HCT116 (cell line): ENCODE measurements around the gene FAM181A. TPM values are rescaled to one million over a fixed set of nuclear protein-coding genes. Genes with fewer than 3 reads are reported as not detected.

Source experiments
- ATAC-seq: fragments of 200-7000 bp; cut with Tn5 transposase; 2 replicates; pipeline ENCODE4 v1.9.1; 2020; ENCODE audit warnings: mild to moderate bottlenecking, moderate library complexity
- BruUV-seq: library from RNA; stranded (reverse); fragments of 400-500 nt; replicated peaks from 2 replicates; lab custom pipeline; 2021; lab: Mats Ljungman, UMichigan
- CTCF ChIA-PET: fragments of 300-600 bp; sonication (Branson Sonifier 250); formaldehyde crosslinking; loops from one replicate; lab custom pipeline; 2021; ENCODE audit warnings: antibody characterized with exemption; lab: Charles Lee
- POLR2A ChIA-PET: fragments of 300-600, 350-600 bp; sonication (Branson Sonifier 250); formaldehyde crosslinking; loops from one replicate; lab custom pipeline; 2021; ENCODE audit warnings: antibody characterized with exemption; lab: Charles Lee
- RAD21 ChIA-PET, 2 experiments: fragments of 300-600 bp; sonication (Branson Sonifier 250); formaldehyde crosslinking; loops; one replicate each; lab custom pipeline; 2023; ENCODE audit warnings: low total read pairs in 2 of 2; ENCODE audit not compliant: uncharacterized antibody in 2 of 2, unreplicated experiment in 2 of 2, low non-redundant PET in 1 of 2; lab: Charles Lee
- DNase-seq: peaks from one replicate; pipeline ENCODE4 v3.0.0-alpha.2; 2010; ENCODE audit warnings: low read depth, low spot score
- H2AFZ ChIP-seq: fragments of 200-600 bp; shearing (Covaris generic), sonication (generic); 2 replicates; pipeline ENCODE4 v1.6.1; 2017; ENCODE audit warnings: low read depth, mixed run types, mixed read lengths, antibody characterized with exemption, low read length; ENCODE audit not compliant: poor library complexity, severe bottlenecking
- H3K27ac ChIP-seq: 2 replicates; pipeline ENCODE4 v1.5.1; 2012; ENCODE audit warnings: low read depth, low read length
- H3K27me3 ChIP-seq: fragments of 200-600 bp; sonication (generic); 2 replicates; pipeline ENCODE4 v1.6.1; 2016; ENCODE audit warnings: mixed run types, low read length, mixed read lengths; ENCODE audit not compliant: insufficient read depth
- H3K36me3 ChIP-seq, 2 experiments: fragments of 200-500 bp in 1 of 2; fragments of 200-600 bp in 1 of 2; sonication (Bioruptor generic) in 1 of 2; sonication (generic) in 1 of 2; 2 replicates each; pipeline versions ENCODE4 v1.5.1 to v1.6.1; 2014 to 2016; ENCODE audit warnings: low read length in 2 of 2, inconsistent platforms in 1 of 2, mixed read lengths in 1 of 2, mixed run types in 1 of 2; ENCODE audit not compliant: insufficient read depth in 2 of 2, control insufficient read depth in 1 of 2
- H3K4me1 ChIP-seq, 2 experiments: fragments of 200-600 bp in 1 of 2; sonication (generic) in 1 of 2; 2 replicates each; pipeline versions ENCODE4 v1.5.1 to v1.6.1; 2012 to 2017; ENCODE audit warnings: low read length in 2 of 2, inconsistent platforms in 1 of 2, mild to moderate bottlenecking in 1 of 2, mixed read lengths in 1 of 2, mixed run types in 1 of 2, moderate library complexity in 1 of 2; ENCODE audit not compliant: insufficient read depth in 2 of 2, control insufficient read depth in 1 of 2
- H3K4me2 ChIP-seq: fragments of 200-600 bp; sonication (generic); 2 replicates; pipeline ENCODE4 v1.6.1; 2017; ENCODE audit warnings: mixed run types, low read length, mixed read lengths
- H3K4me3 ChIP-seq, 2 experiments: fragments of 200-600 bp in 1 of 2; sonication (generic) in 1 of 2; replicated peaks in 1 of 2; 2 replicates each; pipeline ENCODE4 v1.5.1; 2011 to 2016; ENCODE audit warnings: low read length in 2 of 2, control low read depth in 1 of 2, low read depth in 1 of 2, mild to moderate bottlenecking in 1 of 2, mixed read lengths in 1 of 2, mixed run types in 1 of 2
- H3K79me2 ChIP-seq: fragments of 200-600 bp; sonication (generic); 2 replicates; pipeline ENCODE4 v1.6.1; 2017; ENCODE audit warnings: mild to moderate bottlenecking, mixed run types, low read length, moderate library complexity, mixed read lengths; ENCODE audit not compliant: insufficient read depth
- H3K9ac ChIP-seq: fragments of 200-600 bp; sonication (generic); 2 replicates; pipeline ENCODE4 v1.6.1; 2016; ENCODE audit warnings: low read length, mixed read lengths
- H3K9me2 ChIP-seq: fragments of 200-600 bp; sonication (generic), shearing (Covaris generic); 2 replicates; pipeline ENCODE4 v1.6.1; 2017; ENCODE audit warnings: mixed run types, mild to moderate bottlenecking, moderate library complexity; ENCODE audit not compliant: insufficient read depth
- H3K9me3 ChIP-seq, 2 experiments: fragments of 200-500 bp in 1 of 2; fragments of 200-600 bp in 1 of 2; sonication (Bioruptor generic) in 1 of 2; sonication (generic) in 1 of 2; 2 replicates each; pipeline ENCODE4 v1.6.1; 2014 to 2017; ENCODE audit warnings: low read length in 2 of 2, mixed read lengths in 2 of 2, inconsistent platforms in 1 of 2, low read depth in 1 of 2, mild to moderate bottlenecking in 1 of 2, mixed run types in 1 of 2, moderate library complexity in 1 of 2; ENCODE audit not compliant: control insufficient read depth in 1 of 2, insufficient read depth in 1 of 2
- H4K20me1 ChIP-seq: fragments of 200-600 bp; sonication (generic), shearing (Covaris generic); 2 replicates; pipeline ENCODE4 v1.6.1; 2017; ENCODE audit warnings: mixed run types, mild to moderate bottlenecking, moderate library complexity; ENCODE audit not compliant: insufficient read depth
- ELF1 ChIP-seq: IDR thresholded peaks from 2 replicates; pipeline ENCODE4 v1.6.1; 2012; ENCODE audit warnings: low read depth, borderline replicate concordance
- EZH2 ChIP-seq: fragments of 200-600 bp; sonication (generic); IDR thresholded peaks from 2 replicates; pipeline ENCODE4 v1.6.1; 2017; ENCODE audit warnings: antibody characterized with exemption, mixed run types
- EZH2phosphoT487 ChIP-seq: fragments of 200-600 bp; IDR thresholded peaks from 2 replicates; pipeline ENCODE4 v1.6.1; 2018; ENCODE audit warnings: antibody characterized with exemption, borderline replicate concordance
- FOSL1 ChIP-seq: IDR thresholded peaks from 2 replicates; pipeline ENCODE4 v1.6.1; 2012; ENCODE audit warnings: low read depth
- SIN3A ChIP-seq: IDR thresholded peaks from 2 replicates; pipeline ENCODE4 v1.6.1; 2012; ENCODE audit warnings: low read depth
- SP1 ChIP-seq: IDR thresholded peaks from 2 replicates; pipeline ENCODE4 v1.6.1; 2012; ENCODE audit warnings: low read depth
- YY1 ChIP-seq: IDR thresholded peaks from 2 replicates; pipeline ENCODE4 v1.6.1; 2011; ENCODE audit warnings: low read length, low read depth, moderate library complexity, mild to moderate bottlenecking; ENCODE audit not compliant: insufficient replicate concordance; ENCODE audit errors: extremely low read depth
- ZFX ChIP-seq: fragments of 450-650 bp; IDR thresholded peaks from 2 replicates; pipeline ENCODE4 v1.6.1; 2017
- ZNF274 ChIP-seq: fragments of 200-500 bp; sonication (Bioruptor generic); IDR thresholded peaks from 2 replicates; pipeline ENCODE4 v1.6.1; 2014; ENCODE audit warnings: mild to moderate bottlenecking, low read depth, low read length, inconsistent platforms
- intact Hi-C: fragments of 100-400 bp; cut with micrococcal nuclease; formaldehyde crosslinking; loops from 2 replicates; pipeline ENCODE4 v1.10.0; 2022
- total RNA-seq: library from RNA; stranded (reverse); gene quantifications from one replicate; pipeline ENCODE4 v1.2.1, GENCODE V29; 2021; ENCODE audit not compliant: unreplicated experiment
- TF ChIP-seq, protein P1 (sequence below): IDR thresholded peaks from 2 replicates; pipeline ENCODE4 v1.6.1; 2011; ENCODE audit warnings: mild to moderate bottlenecking, low read length, moderate library complexity; ENCODE audit not compliant: insufficient replicate concordance; ENCODE audit errors: extremely low read depth
- TF ChIP-seq, protein P2 (sequence below): IDR thresholded peaks from 2 replicates; pipeline ENCODE4 v1.6.1; 2012

Gene FAM181A
- total RNA-seq, 1 experiment from 2014 or later: not detected

DNA sequence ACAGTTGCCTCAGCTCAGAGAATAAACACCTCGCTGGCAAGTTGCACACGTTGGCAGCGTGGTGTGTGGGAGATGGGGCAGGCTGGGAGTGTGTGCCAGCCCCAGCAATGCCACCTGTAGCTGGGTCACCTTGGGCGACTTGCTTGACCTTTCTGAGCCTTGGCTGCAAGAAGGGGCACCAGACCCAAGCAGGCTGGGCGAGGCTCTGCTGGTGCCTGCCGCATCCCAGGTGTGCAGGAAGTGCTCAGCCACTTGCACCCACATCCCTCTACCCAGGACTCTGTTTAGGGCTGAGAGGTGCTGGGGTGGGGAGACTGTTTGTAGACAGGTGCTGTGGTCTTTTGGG is 629 bp downstream of the FAM181A start:
- Histone ChIP-seq H3K4me3 (no peak overlapping the region), H3K27ac (no peak overlapping the region), H3K9me3 (no peaks in the 10 kb centered on the region), H3K36me3 (no peaks in the 10 kb centered on the region), H3K9ac (no peak overlapping the region), H3K9me2 (no peaks in the 10 kb centered on the region), H3K4me1 (no peaks in the 10 kb centered on the region), H3K79me2 (no peaks in the 10 kb centered on the region), H3K4me2 (no peak overlapping the region), H3K27me3 (no peaks in the 10 kb centered on the region), H4K20me1 (no peaks in the 10 kb centered on the region), H2AFZ (no peak overlapping the region)
- intact Hi-C loops: no loop called here
- TF ChIP-seq EZH2: no peak
- no peak for TF ChIP-seq ZFX
- TF ChIP-seq EZH2phosphoT487: no peak
- TF ChIP-seq SP1: no peak
- TF ChIP-seq ELF1: no peak
- TF ChIP-seq FOSL1: no peak
- ATAC-seq: no peak
- RAD21 ChIA-PET: no interaction called here
- DNase-seq: no peak
- CTCF ChIA-PET: interaction anchor here (1.5 kb wide), 1 partner anchor 8 kb away, joined by 4 read pairs; no protein-coding TSS in a partner anchor
- POLR2A ChIA-PET: no interaction called here
- BruUV-seq: no TSS peak

DNA sequence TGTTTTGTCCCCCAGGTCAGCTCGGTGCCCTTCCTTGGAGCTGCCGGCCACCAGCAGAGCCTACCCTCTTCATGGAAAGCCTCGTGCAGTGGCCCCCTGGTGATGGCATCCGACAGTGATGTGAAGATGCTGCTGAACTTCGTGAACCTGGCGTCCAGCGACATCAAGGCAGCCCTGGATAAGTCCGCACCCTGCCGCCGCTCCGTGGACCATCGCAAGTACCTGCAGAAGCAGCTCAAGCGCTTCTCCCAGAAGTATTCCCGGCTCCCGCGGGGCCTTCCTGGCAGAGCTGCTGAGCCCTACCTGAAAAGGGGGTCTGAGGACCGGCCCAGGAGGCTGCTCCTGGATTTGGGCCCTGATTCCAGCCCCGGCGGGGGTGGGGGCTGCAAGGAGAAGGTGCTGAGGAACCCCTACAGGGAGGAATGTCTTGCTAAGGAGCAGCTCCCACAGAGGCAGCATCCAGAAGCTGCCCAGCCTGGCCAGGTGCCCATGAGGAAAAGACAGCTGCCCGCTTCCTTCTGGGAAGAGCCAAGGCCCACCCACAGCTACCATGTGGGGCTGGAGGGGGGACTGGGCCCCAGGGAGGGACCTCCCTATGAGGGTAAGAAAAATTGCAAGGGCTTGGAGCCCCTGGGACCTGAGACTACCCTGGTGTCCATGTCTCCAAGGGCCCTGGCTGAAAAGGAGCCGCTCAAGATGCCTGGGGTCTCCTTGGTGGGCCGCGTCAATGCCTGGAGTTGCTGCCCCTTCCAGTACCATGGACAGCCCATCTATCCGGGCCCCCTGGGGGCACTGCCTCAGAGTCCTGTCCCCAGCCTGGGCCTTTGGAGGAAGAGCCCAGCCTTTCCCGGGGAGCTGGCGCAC is 1.3 kb downstream of the FAM181A start:
- RAD21 ChIA-PET: no interaction called here
- TF ChIP-seq SIN3A (no peak), SP1 (no peak), ZNF274 (no peak), YY1 (no peak)
- TF ChIP-seq, protein P1, sequence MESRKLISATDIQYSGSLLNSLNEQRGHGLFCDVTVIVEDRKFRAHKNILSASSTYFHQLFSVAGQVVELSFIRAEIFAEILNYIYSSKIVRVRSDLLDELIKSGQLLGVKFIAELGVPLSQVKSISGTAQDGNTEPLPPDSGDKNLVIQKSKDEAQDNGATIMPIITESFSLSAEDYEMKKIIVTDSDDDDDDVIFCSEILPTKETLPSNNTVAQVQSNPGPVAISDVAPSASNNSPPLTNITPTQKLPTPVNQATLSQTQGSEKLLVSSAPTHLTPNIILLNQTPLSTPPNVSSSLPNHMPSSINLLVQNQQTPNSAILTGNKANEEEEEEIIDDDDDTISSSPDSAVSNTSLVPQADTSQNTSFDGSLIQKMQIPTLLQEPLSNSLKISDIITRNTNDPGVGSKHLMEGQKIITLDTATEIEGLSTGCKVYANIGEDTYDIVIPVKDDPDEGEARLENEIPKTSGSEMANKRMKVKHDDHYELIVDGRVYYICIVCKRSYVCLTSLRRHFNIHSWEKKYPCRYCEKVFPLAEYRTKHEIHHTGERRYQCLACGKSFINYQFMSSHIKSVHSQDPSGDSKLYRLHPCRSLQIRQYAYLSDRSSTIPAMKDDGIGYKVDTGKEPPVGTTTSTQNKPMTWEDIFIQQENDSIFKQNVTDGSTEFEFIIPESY: no peak
- TF ChIP-seq, protein P2, sequence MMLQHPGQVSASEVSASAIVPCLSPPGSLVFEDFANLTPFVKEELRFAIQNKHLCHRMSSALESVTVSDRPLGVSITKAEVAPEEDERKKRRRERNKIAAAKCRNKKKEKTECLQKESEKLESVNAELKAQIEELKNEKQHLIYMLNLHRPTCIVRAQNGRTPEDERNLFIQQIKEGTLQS: no peak
- no peak overlapping the region for H3K4me2 ChIP-seq
- no peaks in the 10 kb centered on the region for H3K27me3 ChIP-seq
- no peaks in the 10 kb centered on the region for H3K79me2 ChIP-seq
- no peak for ATAC-seq
- H3K9me2 ChIP-seq: no peaks in the 10 kb centered on the region
- no peak for DNase-seq
- no TSS peak for BruUV-seq
- no peaks in the 10 kb centered on the region for H3K9me3 ChIP-seq
- H3K4me1 ChIP-seq: no peaks in the 10 kb centered on the region
- intact Hi-C loops: no loop called here
- no peaks in the 10 kb centered on the region for H3K36me3 ChIP-seq
- no peak overlapping the region for H3K4me3 ChIP-seq
- no peaks in the 10 kb centered on the region for H4K20me1 ChIP-seq
- POLR2A ChIA-PET: no interaction called here
- H3K27ac ChIP-seq: no peak overlapping the region
- H3K9ac ChIP-seq: no peak overlapping the region
- CTCF ChIA-PET: no interaction called here
- no peak overlapping the region for H2AFZ ChIP-seq
